GM23338 (cell line): ENCODE results near the gene P2RY6. TPM values are rescaled to one million over a fixed set of nuclear protein-coding genes. Genes with fewer than 3 reads are reported as not detected.

ENCODE experiments used
- ATAC-seq: fragments of 200-7000 bp; cut with Tn5 transposase; 3 replicates; pipeline ENCODE4 v1.9.1; 2020
- DNase-seq: peaks from one replicate; pipeline ENCODE4 v3.0.0-alpha.2; 2015; ENCODE audit warnings: low spot score
- H2AFZ ChIP-seq: fragments of 200-600 bp; sonication (generic); 2 replicates; pipeline ENCODE4 v1.8.0; 2016; ENCODE audit warnings: antibody characterized with exemption, mild to moderate bottlenecking, moderate library complexity
- H3F3A ChIP-seq: fragments of 200-600 bp; sonication (generic); replicated peaks from 2 replicates; pipeline ENCODE4 v1.8.0; 2017; ENCODE audit warnings: antibody characterized with exemption, mixed run types, low read depth
- H3K27ac ChIP-seq: fragments of 200-600 bp; sonication (generic); 2 replicates; pipeline ENCODE4 v1.6.1; 2016; ENCODE audit warnings: low read depth
- H3K27me3 ChIP-seq: fragments of 200-600 bp; sonication (generic); 2 replicates; pipeline ENCODE4 v1.8.0; 2016; ENCODE audit warnings: mild to moderate bottlenecking, mixed run types, moderate library complexity; ENCODE audit not compliant: insufficient read depth
- H3K36me3 ChIP-seq: fragments of 200-600 bp; sonication (generic); 2 replicates; pipeline ENCODE4 v1.8.0; 2016; ENCODE audit warnings: mild to moderate bottlenecking; ENCODE audit not compliant: insufficient read depth
- H3K4me1 ChIP-seq: fragments of 200-600 bp; sonication (generic); 2 replicates; pipeline ENCODE4 v1.8.0; 2016; ENCODE audit warnings: mild to moderate bottlenecking, moderate library complexity; ENCODE audit not compliant: insufficient read depth
- H3K4me2 ChIP-seq: fragments of 200-600 bp; sonication (generic); 2 replicates; pipeline ENCODE4 v1.7.1; 2017; ENCODE audit warnings: mixed run types
- H3K4me3 ChIP-seq: fragments of 200-600 bp; sonication (generic); 2 replicates; pipeline ENCODE4 v1.6.1; 2016; ENCODE audit warnings: mixed run types
- H3K79me2 ChIP-seq: fragments of 200-600 bp; sonication (generic); replicated peaks from 2 replicates; pipeline ENCODE4 v1.8.0; 2017; ENCODE audit warnings: mild to moderate bottlenecking; ENCODE audit not compliant: insufficient read depth
- H3K9me2 ChIP-seq: fragments of 200-600 bp; sonication (generic); 2 replicates; pipeline ENCODE4 v1.8.0; 2017; ENCODE audit not compliant: insufficient read depth
- H4K20me1 ChIP-seq: fragments of 200-600 bp; sonication (generic); replicated peaks from 2 replicates; pipeline ENCODE4 v1.8.0; 2017; ENCODE audit warnings: mild to moderate bottlenecking; ENCODE audit not compliant: insufficient read depth
- H3K27ac Mint-ChIP-seq: 2 replicates; pipeline ENCODE4 v1.8.0; 2020; ENCODE audit warnings: inconsistent platforms, mild to moderate bottlenecking, moderate library complexity, mixed read lengths
- H3K27me3 Mint-ChIP-seq: 3 replicates; pipeline ENCODE4 v1.8.0; 2022; ENCODE audit warnings: low read depth, mild to moderate bottlenecking, moderate library complexity, mixed read lengths, inconsistent platforms; ENCODE audit not compliant: insufficient read depth, poor library complexity
- H3K36me3 Mint-ChIP-seq: 3 replicates; pipeline ENCODE4 v1.8.0; 2021; ENCODE audit warnings: low read depth, mild to moderate bottlenecking, inconsistent platforms, moderate library complexity, mixed read lengths
- H3K4me1 Mint-ChIP-seq: 3 replicates; pipeline ENCODE4 v1.8.0; 2020; ENCODE audit warnings: mild to moderate bottlenecking, inconsistent platforms, mixed read lengths
- H3K4me3 Mint-ChIP-seq: 3 replicates; pipeline ENCODE4 v1.8.0; 2021; ENCODE audit warnings: moderate library complexity, mild to moderate bottlenecking, inconsistent platforms, mixed read lengths
- H3K9me3 Mint-ChIP-seq: 3 replicates; pipeline ENCODE4 v1.8.0; 2020; ENCODE audit warnings: moderate library complexity, mild to moderate bottlenecking, inconsistent platforms, mixed read lengths
- CREB1 ChIP-seq: fragments of 250-450 bp; sonication (Bioruptor Pico); IDR thresholded peaks from 2 replicates; pipeline ENCODE4 v1.5.0; 2020; ENCODE audit warnings: low read depth, mild to moderate bottlenecking, moderate library complexity
- CTCF ChIP-seq, 2 experiments: fragments of 200-600 bp in 1 of 2; sonication (generic) in 1 of 2; conservative IDR thresholded peaks; 2 replicates each; pipeline versions ENCODE4 v1.5.1 to v1.6.1; 2016 to 2017; ENCODE audit warnings: antibody characterized with exemption in 2 of 2, low read depth in 2 of 2, mild to moderate bottlenecking in 2 of 2, moderate library complexity in 1 of 2
- EZH2 ChIP-seq: fragments of 200-600 bp; sonication (generic); IDR thresholded peaks from one replicate; pipeline ENCODE4 v1.8.0; 2017; ENCODE audit warnings: antibody characterized with exemption, mild to moderate bottlenecking, low read depth; ENCODE audit not compliant: unreplicated experiment
- EZH2phosphoT487 ChIP-seq: fragments of 200-600 bp; sonication (generic); IDR thresholded peaks from one replicate; pipeline ENCODE4 v1.8.1; 2018; ENCODE audit warnings: antibody characterized with exemption; ENCODE audit not compliant: unreplicated experiment
- JUNB ChIP-seq: IDR thresholded peaks from one replicate; pipeline ENCODE4 v1.6.1; 2016; ENCODE audit warnings: antibody characterized with exemption; ENCODE audit not compliant: unreplicated experiment
- NANOG ChIP-seq: IDR thresholded peaks from 2 replicates; pipeline ENCODE4 v1.6.1; 2016; ENCODE audit warnings: antibody characterized with exemption, borderline replicate concordance
- POLR2AphosphoS5 ChIP-seq: IDR thresholded peaks from 2 replicates; pipeline ENCODE4 v1.6.1; 2016; ENCODE audit warnings: antibody characterized with exemption, low read depth
- STAT1 ChIP-seq: IDR thresholded peaks from one replicate; pipeline ENCODE4 v1.6.1; 2016; ENCODE audit warnings: antibody characterized with exemption; ENCODE audit not compliant: unreplicated experiment
- ZNF331 ChIP-seq: fragments of 250-450 bp; sonication (Bioruptor Pico); IDR thresholded peaks from 2 replicates; pipeline ENCODE4 v1.5.0; 2020; ENCODE audit warnings: low read depth, mild to moderate bottlenecking, moderate library complexity
- ZNF462 ChIP-seq: fragments of 250-450 bp; sonication (Bioruptor Pico); IDR thresholded peaks from 2 replicates; pipeline ENCODE4 v1.5.0; 2020; ENCODE audit warnings: mild to moderate bottlenecking, moderate library complexity
- polyA plus RNA-seq: library from polyadenylated mRNA; unstranded; fragments of >200 nt; fragmentation: Nextera tagmentation; extraction: Ambion mirVana; gene quantifications from 2 replicates; pipeline ENCODE4 v1.2.1, GENCODE V29; 2016
- total RNA-seq: library from RNA; depleted of rRNA; stranded (reverse); fragments of >200 nt; shearing (Covaris generic); gene quantifications from 2 replicates; pipeline ENCODE4 v1.2.3, GENCODE V29; 2014
- TF ChIP-seq, protein P1 (sequence below): IDR thresholded peaks from one replicate; pipeline ENCODE4 v1.6.1; 2018; ENCODE audit warnings: antibody characterized with exemption; ENCODE audit not compliant: unreplicated experiment

Gene P2RY6
- total and polyA plus RNA-seq, 2 experiments from 2014 or later = not detected

DNA sequence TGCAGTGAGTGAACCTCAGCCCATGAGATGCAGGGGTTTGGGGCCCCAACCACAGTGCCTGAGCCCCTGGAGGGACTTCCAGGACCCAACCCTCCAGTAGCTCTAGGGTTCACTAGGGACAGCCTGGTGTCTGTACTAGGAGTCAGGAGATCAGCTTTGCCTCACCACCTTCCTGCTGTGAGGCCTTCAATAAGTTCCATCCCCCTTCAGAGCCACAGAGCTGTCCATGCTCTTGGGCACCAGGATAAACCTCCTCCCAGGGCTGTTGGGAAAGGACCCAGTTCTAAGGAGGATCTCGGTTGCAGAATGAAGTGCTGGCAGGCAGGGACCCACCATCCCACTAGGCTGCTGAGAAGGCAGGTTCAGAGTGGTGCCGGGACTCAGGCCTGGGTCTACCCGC, 45.7 kb downstream of the P2RY6 start:
- Histone ChIP-seq H3K79me2 (peaks cover 8% of the 10 kb centered on the region; the same call in 1 of the 2 replicates), H3F3A (no peaks in the 10 kb centered on the region), H2AFZ (no peak overlapping the region), H3K4me3 (no peak overlapping the region), H3K27me3 (no peaks in the 10 kb centered on the region), H3K36me3 (no peaks in the 10 kb centered on the region), H3K9me2 (no peaks in the 10 kb centered on the region), H3K4me1 (peaks cover 21% of the 10 kb centered on the region), H4K20me1 (no peaks in the 10 kb centered on the region; the same call in none of the 2 replicates), H3K4me2 (no peak overlapping the region), H3K27ac (no peak overlapping the region)
- ATAC-seq (no peak), DNase-seq (no peak)
- H3K27me3 Mint-ChIP-seq = peaks cover 20% of the 10 kb centered on the region
- no peak overlapping the region for H3K4me3 Mint-ChIP-seq
- peaks cover 7% of the 10 kb centered on the region; the same call in 2 of the 3 replicates for H3K36me3 Mint-ChIP-seq
- H3K27ac Mint-ChIP-seq = no peak overlapping the region
- peaks cover 43% of the 10 kb centered on the region for H3K4me1 Mint-ChIP-seq
- H3K9me3 Mint-ChIP-seq = no peaks in the 10 kb centered on the region
- no peak for TF ChIP-seq ZNF331

DNA sequence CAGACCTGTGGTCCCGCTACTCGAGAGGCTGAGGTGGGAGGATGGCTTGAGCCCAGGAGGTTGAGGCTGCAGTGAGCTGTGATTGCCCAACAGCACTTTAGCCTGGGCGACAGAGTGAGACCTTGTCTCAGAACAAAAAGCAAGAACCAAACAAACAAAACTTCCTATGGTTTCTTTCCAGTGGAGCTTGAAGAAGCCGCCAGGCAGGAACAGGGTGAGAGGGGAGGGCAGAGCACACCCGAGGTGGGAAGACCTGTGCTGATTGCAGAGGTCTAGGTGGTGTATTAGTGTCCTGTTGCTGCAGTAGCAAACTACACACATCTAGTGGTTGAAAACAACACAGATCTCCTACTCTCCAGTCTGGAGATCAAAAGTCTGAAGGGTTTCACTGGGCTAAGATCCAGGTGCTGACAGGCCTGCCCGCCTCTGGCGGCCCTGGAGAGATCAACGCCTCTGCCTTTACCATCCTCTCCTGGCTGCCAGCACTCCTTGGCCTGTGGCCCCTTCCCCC, 46.4 kb downstream of the P2RY6 start:
- H3K27ac Mint-ChIP-seq = no peak overlapping the region
- peaks cover 20% of the 10 kb centered on the region for H3K27me3 Mint-ChIP-seq
- Histone ChIP-seq H3K4me1 (peaks cover 28% of the 10 kb centered on the region), H3K4me2 (no peak overlapping the region), H3K36me3 (no peaks in the 10 kb centered on the region), H3K4me3 (no peak overlapping the region), H4K20me1 (no peaks in the 10 kb centered on the region; the same call in none of the 2 replicates), H2AFZ (no peak overlapping the region), H3K27me3 (no peaks in the 10 kb centered on the region), H3K79me2 (peaks cover 8% of the 10 kb centered on the region; the same call in 1 of the 2 replicates), H3K9me2 (no peaks in the 10 kb centered on the region), H3K27ac (no peak overlapping the region), H3F3A (no peaks in the 10 kb centered on the region)
- peaks cover 43% of the 10 kb centered on the region for H3K4me1 Mint-ChIP-seq
- H3K36me3 Mint-ChIP-seq = peaks cover 7% of the 10 kb centered on the region; the same call in 2 of the 3 replicates
- DNase-seq (no peak), ATAC-seq (no peak)
- H3K4me3 Mint-ChIP-seq = no peak overlapping the region
- H3K9me3 Mint-ChIP-seq = no peaks in the 10 kb centered on the region
- TF ChIP-seq CTCF (conservative IDR thresholded peaks at IDR 0.05; ENCODE audit: low read depth in 2 of 2) (no peak), CREB1 (CRISPR knock-in tag) (no peak), NANOG (no peak), EZH2 (no peak), ZNF462 (no peak), POLR2AphosphoS5 (no peak), EZH2phosphoT487 (no peak), JUNB (no peak), STAT1 (no peak)
- TF ChIP-seq, protein P1, sequence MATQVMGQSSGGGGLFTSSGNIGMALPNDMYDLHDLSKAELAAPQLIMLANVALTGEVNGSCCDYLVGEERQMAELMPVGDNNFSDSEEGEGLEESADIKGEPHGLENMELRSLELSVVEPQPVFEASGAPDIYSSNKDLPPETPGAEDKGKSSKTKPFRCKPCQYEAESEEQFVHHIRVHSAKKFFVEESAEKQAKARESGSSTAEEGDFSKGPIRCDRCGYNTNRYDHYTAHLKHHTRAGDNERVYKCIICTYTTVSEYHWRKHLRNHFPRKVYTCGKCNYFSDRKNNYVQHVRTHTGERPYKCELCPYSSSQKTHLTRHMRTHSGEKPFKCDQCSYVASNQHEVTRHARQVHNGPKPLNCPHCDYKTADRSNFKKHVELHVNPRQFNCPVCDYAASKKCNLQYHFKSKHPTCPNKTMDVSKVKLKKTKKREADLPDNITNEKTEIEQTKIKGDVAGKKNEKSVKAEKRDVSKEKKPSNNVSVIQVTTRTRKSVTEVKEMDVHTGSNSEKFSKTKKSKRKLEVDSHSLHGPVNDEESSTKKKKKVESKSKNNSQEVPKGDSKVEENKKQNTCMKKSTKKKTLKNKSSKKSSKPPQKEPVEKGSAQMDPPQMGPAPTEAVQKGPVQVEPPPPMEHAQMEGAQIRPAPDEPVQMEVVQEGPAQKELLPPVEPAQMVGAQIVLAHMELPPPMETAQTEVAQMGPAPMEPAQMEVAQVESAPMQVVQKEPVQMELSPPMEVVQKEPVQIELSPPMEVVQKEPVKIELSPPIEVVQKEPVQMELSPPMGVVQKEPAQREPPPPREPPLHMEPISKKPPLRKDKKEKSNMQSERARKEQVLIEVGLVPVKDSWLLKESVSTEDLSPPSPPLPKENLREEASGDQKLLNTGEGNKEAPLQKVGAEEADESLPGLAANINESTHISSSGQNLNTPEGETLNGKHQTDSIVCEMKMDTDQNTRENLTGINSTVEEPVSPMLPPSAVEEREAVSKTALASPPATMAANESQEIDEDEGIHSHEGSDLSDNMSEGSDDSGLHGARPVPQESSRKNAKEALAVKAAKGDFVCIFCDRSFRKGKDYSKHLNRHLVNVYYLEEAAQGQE = no peak
